Transverse colon (tissue), 4 donors: Measurements from ENCODE around the gene ADAMTS8. TPM values are rescaled to one million over a fixed set of nuclear protein-coding genes. Genes with fewer than 3 reads are reported as not detected.
A peak's percentile ranks its signal among the peaks of the same experiment; 100 is the strongest.

Experiments
- DNase-seq: peaks from one replicate; pipeline ENCODE4 v3.0.0-alpha.2; 2019
- H3K27ac ChIP-seq, 4 donors: fragments of 200-600 bp; sonication (generic); 2 replicates each; pipeline ENCODE4 v1.5.1; 2016 to 2018; ENCODE audit warnings: inconsistent platforms in 4 of 4
- H3K27me3 ChIP-seq: fragments of 200-600 bp; sonication (generic); 2 replicates; pipeline ENCODE4 v1.5.1; 2017; ENCODE audit warnings: inconsistent platforms
- H3K36me3 ChIP-seq, 4 donors: fragments of 200-600 bp; sonication (generic); 2 replicates each; pipeline ENCODE4 v1.5.1; 2017 to 2019; ENCODE audit warnings: inconsistent platforms in 4 of 4
- H3K4me1 ChIP-seq, 4 donors: fragments of 200-600 bp; sonication (generic); 2 replicates each; pipeline ENCODE4 v1.5.1; 2017 to 2020; ENCODE audit warnings: inconsistent platforms in 4 of 4
- H3K4me3 ChIP-seq, 4 donors: fragments of 200-600 bp; sonication (generic); 1 replicate in 1 of 4; 2 replicates in 3 of 4; pipeline versions ENCODE4 v1.5.1 to v1.6.1; 2017 to 2019; ENCODE audit warnings: inconsistent platforms in 4 of 4
- H3K9me3 ChIP-seq, 2 donors: fragments of 200-600 bp; sonication (generic); 2 replicates each; pipeline ENCODE4 v1.5.1; 2017 to 2019; ENCODE audit warnings: inconsistent platforms in 2 of 2
- EP300 ChIP-seq: sonication (generic); formaldehyde crosslinking; IDR thresholded peaks from one replicate; pipeline ENCODE4 v1.6.1; 2017; ENCODE audit warnings: antibody characterized with exemption, low read depth
- POLR2A ChIP-seq: fragments of 450-650 bp; IDR thresholded peaks from one replicate; pipeline ENCODE4 v1.6.1; 2016; ENCODE audit warnings: antibody characterized with exemption, mild to moderate bottlenecking, moderate library complexity
- POLR2AphosphoS5 ChIP-seq, 3 donors: sonication (generic); formaldehyde crosslinking; IDR thresholded peaks; one replicate each; pipeline ENCODE4 v1.6.1; 2016; ENCODE audit warnings: antibody characterized with exemption in 3 of 3
- WGBS, 2 donors: methylation state at CpG; one replicate each; pipeline ENCODE4 v1.1.5; 2018; ENCODE audit warnings: low coverage in 1 of 2; 5-methylcytosine and 5-hydroxymethylcytosine counted together
- in situ Hi-C, 4 donors: fragments of 200-750 bp; cut with MboI; loops; one replicate each; pipeline versions ENCODE4 v1.15.0 to v1.15.1; 2017; ENCODE audit warnings: low sequenced_read_pairs in 3 of 4, low pct_ligation_motif_present in 1 of 4, low pct_unique_long_range_greater_than_20kb in 1 of 4
- intact Hi-C: fragments of 100-400 bp; cut with DNase I; formaldehyde crosslinking; loops from one replicate; pipeline ENCODE4 v1.15.1; 2023; ENCODE audit warnings: low total_unique reads
- total RNA-seq, 4 donors: library from RNA; depleted of rRNA; stranded (reverse); fragments of >200 nt; gene quantifications; one replicate each; pipeline ENCODE4 v1.1.0, GENCODE V29; 2016
- TF ChIP-seq, protein P1 (sequence below), 5 experiments: fragments of 200-600 bp in 3 of 5; fragments of 450-650 bp in 2 of 5; sonication (generic) in 3 of 5; IDR thresholded peaks; 1 replicate in 2 of 5; 2 replicates in 3 of 5; pipeline ENCODE4 v1.5.1; 2016 to 2017; ENCODE audit warnings: antibody characterized with exemption in 5 of 5, inconsistent platforms in 3 of 5, mild to moderate bottlenecking in 2 of 5, moderate library complexity in 1 of 5

ADAMTS8 gene
- total RNA-seq, 4 donors from 2014 or later: 0.27 to 1.00 (median 0.95) TPM; not detected in 1

GRCh38 chr11:130389335-130389935, 39.0 kb downstream of the ADAMTS8 start:
- peaks cover 9 to 29% (median 22%) of the 10 kb centered on the region in 4 donors for H3K4me1 ChIP-seq
- 40 to 42% methylated on average over 10 to 16 of the region's 16 CpGs for WGBS, 2 donors
- DNase-seq: peak; percentile 63
- H3K27ac ChIP-seq: peak overlapping the region; percentile 56 to 75 (median 61)
- in situ Hi-C loops (loop anchor here in 2 of 4 donors (25.0 kb wide), 1 partner anchor 177 kb away; no protein-coding TSS in a partner anchor), intact Hi-C loops (loop anchor here (10.0 kb wide), 1 partner anchor 175 kb away; no protein-coding TSS in a partner anchor)
- TF ChIP-seq EP300: no peak
- H3K27me3 ChIP-seq: no peaks in the 10 kb centered on the region
- peak overlapping the region in 1 of 4 donors; percentile 22 for H3K4me3 ChIP-seq
- no peaks in the 10 kb centered on the region for H3K36me3 ChIP-seq
- no peaks in the 10 kb centered on the region for H3K9me3 ChIP-seq

DNA sequence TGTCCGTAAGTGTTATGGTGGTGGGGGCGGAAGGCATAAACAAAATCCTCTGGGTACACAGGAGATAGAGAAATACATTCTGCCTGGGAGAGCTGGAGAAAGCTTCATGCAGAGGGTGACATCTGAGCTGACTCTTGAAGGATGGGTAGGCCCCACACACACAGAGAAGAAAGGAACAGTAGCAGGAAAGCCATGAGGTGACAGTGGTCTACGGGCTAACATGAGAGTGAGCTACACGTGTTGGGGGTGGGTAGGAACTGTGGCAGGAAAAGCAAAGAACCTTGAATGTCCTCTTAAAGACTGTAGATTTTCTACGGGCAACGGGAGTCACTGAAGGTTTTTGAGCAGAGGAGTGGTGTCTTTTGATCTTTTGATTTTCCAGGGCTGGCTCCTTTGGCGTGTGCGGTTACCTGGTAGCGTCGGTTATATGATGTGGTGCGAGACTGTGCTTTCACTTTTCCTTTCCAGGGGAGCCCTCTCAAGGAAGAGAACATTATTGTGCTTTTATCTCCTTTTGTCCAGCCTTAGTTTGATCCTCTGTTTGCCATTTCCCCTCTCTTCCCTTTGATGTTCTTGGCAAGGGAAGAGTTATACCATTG, 39.7 kb downstream of the ADAMTS8 start:
- peaks cover 9 to 29% (median 23%) of the 10 kb centered on the region in 4 donors for H3K4me1 ChIP-seq
- TF ChIP-seq POLR2A (no peak), EP300 (no peak), POLR2AphosphoS5 (IDR thresholded peaks at IDR 0.05) (no peak)
- TF ChIP-seq, protein P1, sequence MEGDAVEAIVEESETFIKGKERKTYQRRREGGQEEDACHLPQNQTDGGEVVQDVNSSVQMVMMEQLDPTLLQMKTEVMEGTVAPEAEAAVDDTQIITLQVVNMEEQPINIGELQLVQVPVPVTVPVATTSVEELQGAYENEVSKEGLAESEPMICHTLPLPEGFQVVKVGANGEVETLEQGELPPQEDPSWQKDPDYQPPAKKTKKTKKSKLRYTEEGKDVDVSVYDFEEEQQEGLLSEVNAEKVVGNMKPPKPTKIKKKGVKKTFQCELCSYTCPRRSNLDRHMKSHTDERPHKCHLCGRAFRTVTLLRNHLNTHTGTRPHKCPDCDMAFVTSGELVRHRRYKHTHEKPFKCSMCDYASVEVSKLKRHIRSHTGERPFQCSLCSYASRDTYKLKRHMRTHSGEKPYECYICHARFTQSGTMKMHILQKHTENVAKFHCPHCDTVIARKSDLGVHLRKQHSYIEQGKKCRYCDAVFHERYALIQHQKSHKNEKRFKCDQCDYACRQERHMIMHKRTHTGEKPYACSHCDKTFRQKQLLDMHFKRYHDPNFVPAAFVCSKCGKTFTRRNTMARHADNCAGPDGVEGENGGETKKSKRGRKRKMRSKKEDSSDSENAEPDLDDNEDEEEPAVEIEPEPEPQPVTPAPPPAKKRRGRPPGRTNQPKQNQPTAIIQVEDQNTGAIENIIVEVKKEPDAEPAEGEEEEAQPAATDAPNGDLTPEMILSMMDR (IDR thresholded peaks at IDR 0.05): no peak
- no peak for DNase-seq
- intact Hi-C loops (loop anchor here (10.0 kb wide), 1 partner anchor 174 kb away; no protein-coding TSS in a partner anchor), in situ Hi-C loops (loop anchor here in 2 of 4 donors (25.0 kb wide), 1 partner anchor 176 kb away; no protein-coding TSS in a partner anchor)
- H3K4me3 ChIP-seq: peak overlapping the region in 1 of 4 donors; percentile 22
- 45 to 52% methylated on average over 6 to 11 of the region's 11 CpGs for WGBS, 2 donors
- H3K9me3 ChIP-seq: no peaks in the 10 kb centered on the region
- H3K36me3 ChIP-seq: no peaks in the 10 kb centered on the region
- H3K27ac ChIP-seq: peak overlapping the region; percentile 56 to 75 (median 61)
- no peaks in the 10 kb centered on the region for H3K27me3 ChIP-seq

DNA sequence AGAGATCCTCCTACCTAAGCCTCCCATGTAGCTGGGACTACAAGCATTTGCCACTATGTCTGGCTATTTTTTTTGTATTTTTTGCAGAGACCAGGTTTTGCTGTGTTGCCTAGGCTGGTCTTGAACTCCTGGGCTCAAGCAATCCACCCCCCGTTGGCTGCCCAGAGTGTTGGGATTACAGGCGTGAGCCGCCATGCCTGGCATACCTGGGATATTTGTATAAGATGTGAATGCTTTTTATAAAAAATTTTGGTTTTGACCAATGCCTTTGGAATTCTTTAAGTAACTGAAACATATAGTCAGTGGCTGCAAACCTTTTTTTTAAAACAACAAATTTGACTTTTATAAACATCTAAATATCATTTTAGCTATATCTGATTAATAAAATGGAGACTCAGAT, 42.4 kb downstream of the ADAMTS8 start:
- intact Hi-C loops (loop anchor here (10.0 kb wide), 1 partner anchor 171 kb away; no protein-coding TSS in a partner anchor), in situ Hi-C loops (loop anchor here in 2 of 4 donors (25.0 kb wide), 1 partner anchor 174 kb away; no protein-coding TSS in a partner anchor)
- 81 to 97% methylated on average over 3 of the region's 3 CpGs for WGBS, 2 donors
- Histone ChIP-seq H3K4me1 (peaks cover 9 to 25% (median 23%) of the 10 kb centered on the region in 4 donors), H3K36me3 (no peaks in the 10 kb centered on the region), H3K27ac (no peak overlapping the region), H3K9me3 (no peaks in the 10 kb centered on the region), H3K4me3 (no peak overlapping the region), H3K27me3 (no peaks in the 10 kb centered on the region)
- no peak for DNase-seq
- TF ChIP-seq, protein P1 (IDR thresholded peaks at IDR 0.05): no peak
- no peak for TF ChIP-seq POLR2AphosphoS5 (IDR thresholded peaks at IDR 0.05)
- no peak for TF ChIP-seq POLR2A
- no peak for TF ChIP-seq EP300

DNA sequence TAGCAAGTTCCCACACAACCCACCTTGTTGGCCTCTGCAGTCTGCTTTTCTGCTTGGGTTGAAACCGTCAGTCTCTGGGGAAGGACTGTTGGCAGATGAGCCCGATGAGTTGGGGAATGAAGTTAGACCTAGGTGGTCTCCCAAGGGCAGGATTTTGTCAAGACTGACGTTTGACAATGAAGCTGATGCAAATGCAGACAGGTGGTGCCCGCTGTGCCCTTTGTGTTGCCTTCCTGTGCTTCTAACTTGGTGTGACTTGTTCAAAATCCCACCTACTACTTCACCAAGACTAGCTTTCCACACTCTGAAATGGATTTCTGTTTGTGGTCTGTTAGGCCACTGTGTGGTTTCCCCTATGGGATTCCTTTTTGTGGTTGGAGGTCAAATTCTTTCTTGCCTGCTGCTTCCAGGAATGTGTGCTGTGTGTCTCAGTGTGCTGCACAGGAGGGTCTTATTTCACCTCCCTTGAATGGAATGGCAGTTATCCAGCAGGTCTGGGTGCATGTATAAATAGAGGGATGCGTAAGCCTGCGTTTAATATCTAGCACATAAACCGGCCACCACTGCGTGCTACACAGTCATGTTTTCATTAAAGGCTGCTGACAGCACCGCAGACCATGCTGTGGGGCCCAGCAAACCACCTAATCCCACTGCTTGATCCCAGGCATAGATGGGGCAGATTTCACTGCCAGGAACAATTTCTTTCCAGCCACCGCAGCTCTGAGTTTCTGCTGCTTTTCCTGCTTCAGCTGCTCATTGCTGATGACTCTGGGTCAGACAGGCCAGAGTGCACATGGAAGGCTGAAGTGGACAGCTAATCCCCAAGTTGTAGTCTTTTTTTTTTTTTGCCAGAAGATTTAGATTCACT, 44.8 kb downstream of the ADAMTS8 start:
- Histone ChIP-seq H3K36me3 (no peaks in the 10 kb centered on the region), H3K9me3 (no peaks in the 10 kb centered on the region), H3K27me3 (no peaks in the 10 kb centered on the region), H3K4me3 (no peak overlapping the region), H3K27ac (peak overlapping the region in 2 of 4 donors; percentile 27 to 32), H3K4me1 (peaks cover 0 to 5% (median under 1%) of the 10 kb centered on the region in 4 donors)
- TF ChIP-seq, protein P1 (IDR thresholded peaks at IDR 0.05): no peak
- TF ChIP-seq POLR2A (no peak), EP300 (no peak), POLR2AphosphoS5 (IDR thresholded peaks at IDR 0.05) (no peak)
- intact Hi-C loops (loop anchor here (5.0 to 10.0 kb wide), 2 partner anchors 56 to 169 kb away; no protein-coding TSS in a partner anchor), in situ Hi-C loops (loop anchor here in 2 of 4 donors (25.0 kb wide), 1 partner anchor 171 kb away; no protein-coding TSS in a partner anchor)
- 69% methylated on average over 10 of the region's 10 CpGs; no CpG with 5 or more reads in 1 of the 2 donors for WGBS, 2 donors
- DNase-seq: no peak
